Lung (tissue), 12 donors: ENCODE measurements around the gene FAM83E. TPM values are rescaled to one million over a fixed set of nuclear protein-coding genes. Genes with fewer than 3 reads are reported as not detected.

Source experiments
- ATAC-seq: fragments of 200-7000 bp; cut with Tn5 transposase; one replicate; pipeline ENCODE4 v1.9.1; 2020; ENCODE audit warnings: moderate number of reproducible peaks; ENCODE audit not compliant: insufficient read depth, low FRiP score
- DNase-seq, 3 donors: peaks; one replicate each; pipeline ENCODE4 v3.0.0-alpha.2; 2013 to 2017
- H3K27ac ChIP-seq, 2 donors: one replicate each; pipeline ENCODE4 v1.5.1; 2013; ENCODE audit warnings: mild to moderate bottlenecking in 2 of 2, moderate library complexity in 2 of 2, control low read depth in 1 of 2, inconsistent platforms in 1 of 2, low read depth in 1 of 2, low read length in 1 of 2
- H3K27me3 ChIP-seq, 3 donors: one replicate each; pipeline ENCODE4 v1.5.1; 2013; ENCODE audit warnings: low read length in 2 of 3; ENCODE audit not compliant: control insufficient read depth in 3 of 3, insufficient read depth in 3 of 3
- H3K36me3 ChIP-seq, 4 donors: one replicate each; pipeline ENCODE4 v1.5.1; 2013; ENCODE audit warnings: low read length in 4 of 4, mild to moderate bottlenecking in 1 of 4, moderate library complexity in 1 of 4; ENCODE audit not compliant: control insufficient read depth in 4 of 4, insufficient read depth in 4 of 4
- H3K4me1 ChIP-seq, 5 donors: one replicate each; pipeline ENCODE4 v1.5.1; 2013; ENCODE audit warnings: low read length in 5 of 5, mild to moderate bottlenecking in 2 of 5, moderate library complexity in 1 of 5; ENCODE audit not compliant: control insufficient read depth in 5 of 5, insufficient read depth in 5 of 5
- H3K4me3 ChIP-seq: one replicate; pipeline ENCODE4 v1.5.1; 2013; ENCODE audit warnings: mild to moderate bottlenecking, control low read depth, moderate library complexity
- H3K9ac ChIP-seq, 2 donors: one replicate each; pipeline ENCODE4 v1.5.1; 2013; ENCODE audit warnings: low read length in 2 of 2, control low read depth in 1 of 2; ENCODE audit not compliant: insufficient read depth in 1 of 2
- H3K9me3 ChIP-seq, 4 donors: one replicate each; pipeline ENCODE4 v1.5.1; 2013; ENCODE audit warnings: low read length in 3 of 4, mild to moderate bottlenecking in 1 of 4, moderate library complexity in 1 of 4; ENCODE audit not compliant: control insufficient read depth in 4 of 4, insufficient read depth in 3 of 4
- WGBS, 2 donors: extraction: QIAGEN DNeasy Blood & Tissue Kit; methylation state at CpG; one replicate each; pipeline ENCODE4 v1.1.7; 2013; 5-methylcytosine and 5-hydroxymethylcytosine counted together
- polyA plus RNA-seq, 2 donors: library from polyadenylated mRNA; stranded (reverse); fragments of 200-250 nt; gene quantifications; one replicate each; pipeline ENCODE4 v1.2.1, GENCODE V29; 2013
- total RNA-seq, 2 donors: library from RNA; depleted of rRNA in 1 of 2; stranded (reverse); fragments of >200 nt in 1 of 2; gene quantifications; one replicate each; pipeline ENCODE4 v1.2.1, GENCODE V29; 2014 to 2021
- TF ChIP-seq, protein P1 (sequence below): IDR thresholded peaks from 2 replicates; pipeline ENCODE4 v1.5.1; 2012; ENCODE audit warnings: mild to moderate bottlenecking; ENCODE audit errors: control extremely low read depth, extremely low read depth
- donor health status: control.
- donor health status: control.
- donor health status: Bipolar disorder and iron deficiency.
- donor health status: healthy.
- donor health status: DM: yes; HTN: yes; CAD: no.

Gene FAM83E
- total and polyA plus RNA-seq, 4 donors = 22.2 to 43.8 (median 36.7) TPM

DNA sequence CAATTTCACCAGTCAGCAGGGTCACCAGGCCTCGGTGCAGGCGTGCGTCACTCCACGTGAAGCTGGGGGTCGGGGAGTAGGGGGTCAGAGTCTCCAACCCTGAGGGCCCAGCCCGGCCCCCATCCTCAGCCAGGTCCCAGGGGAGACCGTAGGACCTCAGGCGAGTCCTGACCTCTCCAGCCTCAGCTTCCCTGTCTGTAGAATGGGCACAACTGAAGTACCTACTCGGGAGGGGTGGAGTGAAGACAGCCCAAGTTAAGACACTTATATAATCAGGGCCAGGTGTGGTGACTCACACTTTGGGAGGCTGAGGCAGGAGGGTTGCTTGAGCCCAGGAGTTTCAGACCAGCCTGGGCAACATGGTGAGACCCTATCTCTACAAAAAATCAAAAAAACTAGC lies 11.0 kb downstream of the FAM83E start:
- DNase-seq (no peak), ATAC-seq (no peak)
- Histone ChIP-seq H3K36me3 (no peaks in the 10 kb centered on the region), H3K4me3 (no peak overlapping the region), H3K9me3 (no peaks in the 10 kb centered on the region), H3K4me1 (no peaks in the 10 kb centered on the region), H3K27me3 (no peaks in the 10 kb centered on the region), H3K27ac (no peak overlapping the region), H3K9ac (no peak overlapping the region)
- WGBS, 2 donors = 95 to 96% methylated on average over 9 of the region's 9 CpGs
- TF ChIP-seq, protein P1, sequence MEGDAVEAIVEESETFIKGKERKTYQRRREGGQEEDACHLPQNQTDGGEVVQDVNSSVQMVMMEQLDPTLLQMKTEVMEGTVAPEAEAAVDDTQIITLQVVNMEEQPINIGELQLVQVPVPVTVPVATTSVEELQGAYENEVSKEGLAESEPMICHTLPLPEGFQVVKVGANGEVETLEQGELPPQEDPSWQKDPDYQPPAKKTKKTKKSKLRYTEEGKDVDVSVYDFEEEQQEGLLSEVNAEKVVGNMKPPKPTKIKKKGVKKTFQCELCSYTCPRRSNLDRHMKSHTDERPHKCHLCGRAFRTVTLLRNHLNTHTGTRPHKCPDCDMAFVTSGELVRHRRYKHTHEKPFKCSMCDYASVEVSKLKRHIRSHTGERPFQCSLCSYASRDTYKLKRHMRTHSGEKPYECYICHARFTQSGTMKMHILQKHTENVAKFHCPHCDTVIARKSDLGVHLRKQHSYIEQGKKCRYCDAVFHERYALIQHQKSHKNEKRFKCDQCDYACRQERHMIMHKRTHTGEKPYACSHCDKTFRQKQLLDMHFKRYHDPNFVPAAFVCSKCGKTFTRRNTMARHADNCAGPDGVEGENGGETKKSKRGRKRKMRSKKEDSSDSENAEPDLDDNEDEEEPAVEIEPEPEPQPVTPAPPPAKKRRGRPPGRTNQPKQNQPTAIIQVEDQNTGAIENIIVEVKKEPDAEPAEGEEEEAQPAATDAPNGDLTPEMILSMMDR = no peak

DNA sequence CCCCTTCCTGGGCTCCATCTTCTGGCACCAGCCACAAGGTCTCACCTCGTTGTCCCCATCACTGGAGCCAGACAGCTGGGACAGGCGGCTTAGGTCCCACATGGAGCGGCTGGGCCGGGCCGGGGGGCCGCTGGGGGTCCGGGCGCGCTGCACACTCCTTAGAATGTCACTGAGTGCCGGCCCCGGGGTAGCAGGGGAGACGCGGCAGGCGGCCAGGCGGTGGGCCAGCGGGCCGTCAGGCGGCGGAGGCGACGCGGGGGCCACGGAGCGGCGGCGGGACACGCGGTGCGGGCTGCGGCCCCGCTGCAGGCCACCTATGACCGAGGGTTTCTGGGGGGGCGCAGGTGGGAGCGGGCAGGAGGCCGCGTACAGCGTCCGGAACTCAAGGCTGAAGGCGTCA lies 11.4 kb downstream of the FAM83E start:
- H3K9me3 ChIP-seq = no peaks in the 10 kb centered on the region
- ATAC-seq = no peak
- H3K4me1 ChIP-seq = no peaks in the 10 kb centered on the region
- DNase-seq = no peak
- 92 to 93% methylated on average over 32 to 39 of the region's 39 CpGs for WGBS, 2 donors
- H3K36me3 ChIP-seq = no peaks in the 10 kb centered on the region
- TF ChIP-seq, protein P1 = no peak
- H3K4me3 ChIP-seq = no peak overlapping the region
- H3K9ac ChIP-seq = no peak overlapping the region
- no peaks in the 10 kb centered on the region for H3K27me3 ChIP-seq
- no peak overlapping the region for H3K27ac ChIP-seq

DNA sequence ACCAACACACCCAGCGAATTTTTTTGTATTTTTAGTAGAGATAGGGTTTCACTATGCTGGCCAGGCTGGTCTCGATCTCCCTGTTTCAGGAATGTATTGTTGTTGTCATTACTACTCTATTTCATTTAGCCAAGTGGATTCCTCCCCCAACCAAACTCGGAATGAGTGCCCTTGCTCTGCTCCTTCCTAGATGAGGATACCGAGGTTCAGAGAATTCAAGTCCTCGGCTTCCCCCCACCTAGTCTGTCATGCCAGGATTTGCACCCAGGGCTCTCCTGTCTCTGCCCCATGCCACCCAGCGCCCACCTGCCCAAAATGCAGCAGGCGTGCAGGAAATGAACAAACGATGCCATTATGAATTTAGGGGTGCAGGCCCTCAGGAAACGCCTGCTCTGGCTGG lies 11.9 kb downstream of the FAM83E start:
- Histone ChIP-seq H3K4me3 (no peak overlapping the region), H3K9me3 (no peaks in the 10 kb centered on the region), H3K9ac (no peak overlapping the region), H3K4me1 (no peaks in the 10 kb centered on the region), H3K27me3 (no peaks in the 10 kb centered on the region), H3K27ac (no peak overlapping the region), H3K36me3 (no peaks in the 10 kb centered on the region)
- no peak for ATAC-seq
- 81 to 83% methylated on average over 9 of the region's 9 CpGs for WGBS, 2 donors
- no peak for DNase-seq
- TF ChIP-seq, protein P1 = no peak

DNA sequence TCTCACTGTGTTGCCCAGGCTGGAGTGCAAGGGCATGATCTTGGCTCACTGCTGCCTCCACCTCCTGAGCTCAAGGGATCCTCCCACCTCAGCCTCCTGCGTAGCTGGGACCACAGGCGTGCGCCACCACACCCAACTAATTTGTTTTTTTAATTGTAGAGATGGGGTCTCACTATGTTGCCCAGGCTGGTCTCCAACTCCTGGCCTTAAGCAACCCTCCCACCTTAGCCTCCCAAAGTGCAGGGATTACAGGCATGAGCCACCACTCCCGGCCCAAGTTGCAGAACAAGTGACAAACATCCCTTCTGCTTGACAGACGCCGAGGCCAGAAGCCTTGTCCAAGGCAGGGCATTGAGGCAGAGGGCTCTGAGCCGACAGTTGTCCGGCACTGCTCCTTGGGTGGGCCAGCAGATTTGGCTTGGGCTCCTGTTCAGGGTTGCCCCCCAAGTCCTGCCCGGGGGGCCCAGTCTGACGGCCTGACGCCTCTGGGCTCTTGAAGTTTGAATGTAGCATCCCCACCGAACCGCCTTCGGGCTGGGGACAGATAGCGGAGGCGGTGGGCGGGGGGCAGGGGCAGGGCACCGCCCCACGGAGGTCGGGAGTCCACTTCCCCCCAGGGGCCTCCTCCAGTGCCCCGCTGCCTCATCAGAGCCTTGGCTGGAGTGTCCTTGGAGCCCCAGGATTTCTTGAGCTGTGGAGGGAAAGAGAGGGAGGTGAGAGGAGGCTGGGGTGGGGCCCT lies 14.0 kb downstream of the FAM83E start:
- H3K9ac ChIP-seq = no peak overlapping the region
- no peaks in the 10 kb centered on the region for H3K4me1 ChIP-seq
- 88 to 91% methylated on average over 21 of the region's 21 CpGs for WGBS, 2 donors
- H3K36me3 ChIP-seq = no peaks in the 10 kb centered on the region
- H3K4me3 ChIP-seq = no peak overlapping the region
- TF ChIP-seq, protein P1 = no peak
- no peak for DNase-seq
- no peak overlapping the region for H3K27ac ChIP-seq
- no peaks in the 10 kb centered on the region for H3K27me3 ChIP-seq
- ATAC-seq = no peak
- H3K9me3 ChIP-seq = no peaks in the 10 kb centered on the region
